Body of pancreas (tissue), 4 donors: ENCODE data around the gene CCDC34. TPM values are rescaled to one million over a fixed set of nuclear protein-coding genes. Genes with fewer than 3 reads are reported as not detected.
A peak's percentile ranks its signal among the peaks of the same experiment; 100 is the strongest.

Experiments used
- ATAC-seq: fragments of 150-250 bp; one replicate; pipeline ENCODE4 v1.9.1; 2016
- DNase-seq, 4 donors: peaks; one replicate each; pipeline ENCODE4 v3.0.0-alpha.2; 2019
- H3K27ac ChIP-seq, 4 donors: fragments of 200-600 bp; sonication (generic); 1 replicate in 3 of 4; 2 replicates in 1 of 4; pipeline versions ENCODE4 v1.5.1 to v1.6.1; 2016 to 2019; ENCODE audit warnings: mild to moderate bottlenecking in 1 of 4, mixed read lengths in 1 of 4, moderate library complexity in 1 of 4
- H3K27me3 ChIP-seq, 2 donors: fragments of 200-600 bp; sonication (generic); one replicate each; pipeline ENCODE4 v1.6.0; 2016; ENCODE audit warnings: mild to moderate bottlenecking in 1 of 2
- H3K36me3 ChIP-seq, 2 donors: fragments of 200-600 bp; sonication (generic); replicated peaks in 1 of 2; 2 replicates each; pipeline ENCODE4 v1.5.1; 2016; ENCODE audit warnings: low read depth in 2 of 2; ENCODE audit not compliant: insufficient read depth in 1 of 2
- H3K4me1 ChIP-seq: fragments of 200-600 bp; sonication (generic); one replicate; pipeline ENCODE4 v1.6.0; 2016
- H3K4me3 ChIP-seq, 2 donors: fragments of 200-600 bp; sonication (generic); 1 replicate in 1 of 2; 2 replicates in 1 of 2; pipeline ENCODE4 v1.5.1; 2016 to 2019
- H3K9me3 ChIP-seq, 3 donors: fragments of 200-600 bp; sonication (generic); 1 replicate in 2 of 3; 2 replicates in 1 of 3; pipeline ENCODE4 v1.5.1; 2016
- CTCF ChIP-seq, 7 experiments: fragments of 450-650 bp in 4 of 7; fragments of 200-600 bp in 3 of 7; sonication (generic) in 3 of 7; IDR thresholded peaks; one replicate each; pipeline ENCODE4 v1.5.1; 2016 to 2019; ENCODE audit warnings: antibody characterized with exemption in 7 of 7
- POLR2A ChIP-seq, 3 donors: fragments of 450-650 bp; IDR thresholded peaks; one replicate each; pipeline ENCODE4 v1.6.1; 2016; ENCODE audit warnings: antibody characterized with exemption in 3 of 3, mild to moderate bottlenecking in 2 of 3
- WGBS, 2 donors: methylation state at CpG; one replicate each; pipeline ENCODE4 v1.1.5; 2017; 5-methylcytosine and 5-hydroxymethylcytosine counted together
- intact Hi-C: fragments of 100-400 bp; cut with DNase I; formaldehyde crosslinking; loops from one replicate; pipeline ENCODE4 v1.15.1; 2023
- total RNA-seq, 2 donors: library from RNA; depleted of rRNA; stranded (reverse); fragments of >200 nt; gene quantifications; one replicate each; pipeline ENCODE4 v1.1.0, GENCODE V29; 2016

CCDC34 gene
- total RNA-seq, 2 donors from 2014 or later = 3.6 to 5.9 TPM

GRCh38 chr11:27356624-27357222, 6.3 kb downstream of the CCDC34 start:
- no peak for ATAC-seq
- intact Hi-C loops = no loop called here
- H3K27ac ChIP-seq = peak overlapping the region in 2 of 4 donors; percentile 21 to 69

GRCh38 chr11:27355575-27356104, 7.4 kb downstream of the CCDC34 start:
- peak; percentile 58 for ATAC-seq
- H3K27ac ChIP-seq = peak overlapping the region in 3 of 4 donors; percentile 27 to 61 (median 46)
- WGBS, 2 donors = 29 to 43% methylated on average over 3 of the region's 3 CpGs

More at GRCh38 chr11:27356624-27357222, 6.3 kb downstream of the CCDC34 start:
- TF ChIP-seq POLR2A (IDR thresholded peaks at IDR 0.05) (no peak), CTCF (IDR thresholded peaks at IDR 0.05) (no peak)
- DNase-seq = no peak
- Histone ChIP-seq H3K9me3 (no peaks in the 10 kb centered on the region), H3K36me3 (no peaks in the 10 kb centered on the region), H3K27me3 (no peaks in the 10 kb centered on the region), H3K4me3 (no peak overlapping the region), H3K4me1 (peaks cover 50% of the 10 kb centered on the region)
- 63 to 65% methylated on average over 5 of the region's 5 CpGs for WGBS, 2 donors

GRCh38 chr11:27354359-27354965, 8.6 kb downstream of the CCDC34 start:
- Histone ChIP-seq H3K27ac (peak overlapping the region in 3 of 4 donors; percentile 46 to 61 (median 52)), H3K27me3 (no peaks in the 10 kb centered on the region), H3K36me3 (no peaks in the 10 kb centered on the region), H3K4me3 (no peak overlapping the region), H3K9me3 (no peaks in the 10 kb centered on the region), H3K4me1 (peaks cover 57% of the 10 kb centered on the region)
- intact Hi-C loops = no loop called here
- DNase-seq (no peak), ATAC-seq (no peak)
- TF ChIP-seq CTCF (IDR thresholded peaks at IDR 0.05) (no peak), POLR2A (IDR thresholded peaks at IDR 0.05) (no peak)
- 42 to 57% methylated on average over 5 of the region's 5 CpGs for WGBS, 2 donors

More at GRCh38 chr11:27355575-27356104, 7.4 kb downstream of the CCDC34 start:
- Histone ChIP-seq H3K36me3 (no peaks in the 10 kb centered on the region), H3K4me1 (peaks cover 45% of the 10 kb centered on the region), H3K9me3 (no peaks in the 10 kb centered on the region), H3K4me3 (no peak overlapping the region), H3K27me3 (no peaks in the 10 kb centered on the region)
- no peak for TF ChIP-seq POLR2A (IDR thresholded peaks at IDR 0.05)
- TF ChIP-seq CTCF (IDR thresholded peaks at IDR 0.05) = no peak
- intact Hi-C loops = no loop called here
- DNase-seq = no peak

- peaks cover 60% of the 10 kb centered on the region for H3K4me1 ChIP-seq
- no peaks in the 10 kb centered on the region for H3K27me3 ChIP-seq
- H3K36me3 ChIP-seq = no peaks in the 10 kb centered on the region
- DNase-seq (no peak), ATAC-seq (no peak)
- 73 to 93% methylated on average over 2 of the region's 2 CpGs for WGBS, 2 donors
- H3K4me3 ChIP-seq = no peak overlapping the region
- intact Hi-C loops = no loop called here
- no peaks in the 10 kb centered on the region for H3K9me3 ChIP-seq
- peak overlapping the region in 3 of 4 donors; percentile 46 to 61 (median 52) for H3K27ac ChIP-seq
- TF ChIP-seq POLR2A (IDR thresholded peaks at IDR 0.05) (no peak), CTCF (IDR thresholded peaks at IDR 0.05) (no peak)
These were observed 9.2 kb downstream of the CCDC34 start for GRCh38 chr11:27353593-27354358.
